Left ventricle myocardium inferior (tissue), 1 donor: Measurements from ENCODE around the gene PRDM12. TPM values are rescaled to one million over a fixed set of nuclear protein-coding genes. Genes with fewer than 3 reads are reported as not detected.

Source experiments
- DNase-seq: peaks from one replicate; pipeline ENCODE4 v3.0.0-alpha.2; 2020
- H3K27ac ChIP-seq: fragments of 200-600 bp; replicated peaks from 2 replicates; pipeline ENCODE4 v1.8.0; 2021
- H3K27me3 ChIP-seq: fragments of 200-600 bp; 2 replicates; pipeline ENCODE4 v1.8.0; 2021; ENCODE audit warnings: low read depth
- H3K36me3 ChIP-seq: fragments of 200-600 bp; 2 replicates; pipeline ENCODE4 v1.8.0; 2021
- H3K4me1 ChIP-seq: fragments of 200-600 bp; 2 replicates; pipeline ENCODE4 v1.8.0; 2021
- H3K4me3 ChIP-seq: fragments of 200-600 bp; 2 replicates; pipeline ENCODE4 v1.8.0; 2021; ENCODE audit warnings: mild to moderate bottlenecking, moderate library complexity
- H3K9me3 ChIP-seq: fragments of 200-600 bp; replicated peaks from 2 replicates; pipeline ENCODE4 v1.8.0; 2021
- CTCF ChIP-seq: fragments of 200-600 bp; IDR thresholded peaks from 2 replicates; pipeline ENCODE4 v1.8.0; 2021; ENCODE audit warnings: antibody characterized with exemption, mild to moderate bottlenecking, borderline replicate concordance
- intact Hi-C: fragments of 100-400 bp; cut with micrococcal nuclease; formaldehyde crosslinking; loops from one replicate; pipeline ENCODE4 v1.11.0; 2022
- total RNA-seq: library from RNA; stranded (reverse); fragmentation: NEBNext Ultra II Directional; extraction: Animal tissue kit (Norgen Biotek cat#: 25700); gene quantifications from one replicate; pipeline ENCODE4 v1.2.1, GENCODE V29; 2021
- donor health status: DM: no; HTN: yes; CAD: no; lungs with severe emphysema.

Gene PRDM12
- total RNA-seq, 1 donor from 2014 or later: not detected

GRCh38 chr9:130660683-130661450, 3.5 kb upstream of the PRDM12 start:
- no peaks in the 10 kb centered on the region for H3K9me3 ChIP-seq
- H3K4me1 ChIP-seq: peaks cover 63% of the 10 kb centered on the region
- peaks cover 100% of the 10 kb centered on the region for H3K27me3 ChIP-seq
- no peak for DNase-seq
- peak overlapping the region; percentile 58 for H3K4me3 ChIP-seq
- H3K27ac ChIP-seq: no peak overlapping the region
- intact Hi-C loops: no loop called here
- H3K36me3 ChIP-seq: no peaks in the 10 kb centered on the region
- no peak for TF ChIP-seq CTCF

GRCh38 chr9:130661451-130662098, 2.8 kb upstream of the PRDM12 start:
- DNase-seq: no peak
- no peak overlapping the region for H3K27ac ChIP-seq
- intact Hi-C loops: no loop called here
- TF ChIP-seq CTCF: no peak
- peaks cover 100% of the 10 kb centered on the region for H3K27me3 ChIP-seq
- H3K4me1 ChIP-seq: peaks cover 71% of the 10 kb centered on the region
- no peaks in the 10 kb centered on the region for H3K36me3 ChIP-seq
- peak overlapping the region; percentile 58 for H3K4me3 ChIP-seq
- H3K9me3 ChIP-seq: no peaks in the 10 kb centered on the region

DNA sequence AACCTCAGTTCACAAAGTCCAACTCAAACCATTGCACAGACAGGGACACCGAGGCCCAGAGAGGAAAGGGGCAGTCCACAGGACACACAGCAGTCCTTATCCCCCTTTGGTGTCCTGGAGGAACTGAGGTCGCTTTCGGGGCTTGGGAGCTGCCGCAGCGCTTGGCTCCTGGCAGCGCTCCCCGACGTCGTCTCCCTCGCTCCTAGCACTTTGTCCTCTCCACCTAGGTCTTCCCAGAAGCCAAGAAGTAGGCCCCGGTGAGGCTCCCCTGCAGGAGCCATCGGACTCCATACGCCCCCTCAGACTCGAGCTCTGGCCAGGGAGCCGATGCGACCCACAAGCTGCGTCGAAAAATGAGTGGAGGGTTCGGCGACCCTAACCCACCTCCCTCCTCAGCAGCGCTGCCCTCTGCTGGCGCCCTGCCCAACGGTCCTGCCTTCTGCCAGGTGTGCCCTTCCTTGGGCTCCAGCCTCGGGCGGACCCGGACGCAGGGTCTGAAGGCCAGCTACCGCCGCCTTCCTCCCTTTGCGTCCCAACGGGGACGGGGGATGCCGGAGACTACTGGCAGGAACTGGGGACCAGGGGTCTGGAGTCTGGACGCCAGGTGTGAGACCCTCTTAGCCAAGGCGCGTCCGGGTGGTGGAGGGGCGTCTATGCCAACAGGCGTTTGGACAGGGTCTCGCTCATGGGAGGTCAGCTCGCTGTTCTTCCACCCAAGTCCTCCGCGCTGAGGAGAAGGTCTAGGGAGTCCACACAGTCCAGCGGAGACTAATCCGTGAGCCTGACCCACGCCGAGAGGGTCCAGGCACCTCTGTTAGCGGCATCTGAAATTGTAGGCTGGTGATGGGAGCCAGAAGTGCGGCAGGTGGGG, 2.1 kb upstream of the PRDM12 start:
- peaks cover 72% of the 10 kb centered on the region for H3K4me1 ChIP-seq
- intact Hi-C loops: no loop called here
- no peak for TF ChIP-seq CTCF
- H3K9me3 ChIP-seq: no peaks in the 10 kb centered on the region
- no peak for DNase-seq
- H3K27ac ChIP-seq: no peak overlapping the region
- H3K36me3 ChIP-seq: no peaks in the 10 kb centered on the region
- peak overlapping the region; percentile 43 for H3K4me3 ChIP-seq
- H3K27me3 ChIP-seq: peaks cover 100% of the 10 kb centered on the region

DNA sequence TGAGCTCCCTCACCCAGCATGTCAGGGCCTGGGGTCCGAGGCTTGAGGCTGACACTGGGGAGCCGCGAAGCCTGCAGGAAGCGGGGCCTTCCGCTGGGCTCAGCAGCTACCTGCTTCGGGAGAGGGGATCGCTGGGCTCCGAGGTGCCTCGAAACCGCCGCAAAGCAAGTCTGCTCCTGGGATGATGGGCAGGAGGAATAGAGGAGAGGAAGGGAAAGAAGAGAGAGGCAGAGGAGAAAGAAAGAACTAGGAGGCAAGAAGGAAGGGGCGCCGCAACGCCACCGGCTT, 1.5 kb upstream of the PRDM12 start:
- Histone ChIP-seq H3K27me3 (peaks cover 100% of the 10 kb centered on the region), H3K4me3 (peak overlapping the region; percentile 43), H3K36me3 (no peaks in the 10 kb centered on the region), H3K4me1 (peaks cover 72% of the 10 kb centered on the region), H3K27ac (no peak overlapping the region), H3K9me3 (no peaks in the 10 kb centered on the region)
- TF ChIP-seq CTCF: no peak
- no peak for DNase-seq
- intact Hi-C loops: no loop called here

- intact Hi-C loops: no loop called here
- DNase-seq: no peak
- TF ChIP-seq CTCF: no peak
- H3K36me3 ChIP-seq: no peaks in the 10 kb centered on the region
- peaks cover 72% of the 10 kb centered on the region for H3K4me1 ChIP-seq
- no peak overlapping the region for H3K27ac ChIP-seq
- H3K27me3 ChIP-seq: peaks cover 100% of the 10 kb centered on the region
- peak overlapping the region; percentile 43 for H3K4me3 ChIP-seq
- H3K9me3 ChIP-seq: no peaks in the 10 kb centered on the region
These were observed 977 bp upstream of the PRDM12 start for GRCh38 chr9:130663258-130663976.
